ENCODE results near the gene EIF2S2. TPM values are rescaled to one million over a fixed set of nuclear protein-coding genes. Genes with fewer than 3 reads are reported as not detected.

Gene EIF2S2
- total and polyA plus RNA-seq, 2 experiments from 2014 or later = 124 to 194 TPM

GRCh38 chr20:34099675-34100074, 12.4 kb downstream of the EIF2S2 start:
- peaks cover 90% of the 10 kb centered on the region for H3K79me2 ChIP-seq (replicated peaks; ENCODE audit: insufficient read depth)
- TF ChIP-seq POLR2AphosphoS5 (IDR thresholded peaks at IDR 0.05; ENCODE audit: low read depth) (no peak), CREB1 (CRISPR knock-in tag; IDR thresholded peaks at IDR 0.05; ENCODE audit: low read depth) (no peak), ZNF114 (CRISPR knock-in tag; IDR thresholded peaks at IDR 0.05) (no peak), EZH2 (IDR thresholded peaks at IDR 0.05; ENCODE audit: low read depth, unreplicated experiment) (no peak), NANOG (IDR thresholded peaks at IDR 0.05; ENCODE audit: borderline replicate concordance) (no peak), STAT1 (IDR thresholded peaks at IDR 0.05; ENCODE audit: unreplicated experiment) (no peak), ETS1 (IDR thresholded peaks at IDR 0.05) (no peak), JUNB (IDR thresholded peaks at IDR 0.05; ENCODE audit: unreplicated experiment) (no peak), ZNF331 (CRISPR knock-in tag; IDR thresholded peaks at IDR 0.05; ENCODE audit: low read depth) (no peak)
- TF ChIP-seq, protein P1, sequence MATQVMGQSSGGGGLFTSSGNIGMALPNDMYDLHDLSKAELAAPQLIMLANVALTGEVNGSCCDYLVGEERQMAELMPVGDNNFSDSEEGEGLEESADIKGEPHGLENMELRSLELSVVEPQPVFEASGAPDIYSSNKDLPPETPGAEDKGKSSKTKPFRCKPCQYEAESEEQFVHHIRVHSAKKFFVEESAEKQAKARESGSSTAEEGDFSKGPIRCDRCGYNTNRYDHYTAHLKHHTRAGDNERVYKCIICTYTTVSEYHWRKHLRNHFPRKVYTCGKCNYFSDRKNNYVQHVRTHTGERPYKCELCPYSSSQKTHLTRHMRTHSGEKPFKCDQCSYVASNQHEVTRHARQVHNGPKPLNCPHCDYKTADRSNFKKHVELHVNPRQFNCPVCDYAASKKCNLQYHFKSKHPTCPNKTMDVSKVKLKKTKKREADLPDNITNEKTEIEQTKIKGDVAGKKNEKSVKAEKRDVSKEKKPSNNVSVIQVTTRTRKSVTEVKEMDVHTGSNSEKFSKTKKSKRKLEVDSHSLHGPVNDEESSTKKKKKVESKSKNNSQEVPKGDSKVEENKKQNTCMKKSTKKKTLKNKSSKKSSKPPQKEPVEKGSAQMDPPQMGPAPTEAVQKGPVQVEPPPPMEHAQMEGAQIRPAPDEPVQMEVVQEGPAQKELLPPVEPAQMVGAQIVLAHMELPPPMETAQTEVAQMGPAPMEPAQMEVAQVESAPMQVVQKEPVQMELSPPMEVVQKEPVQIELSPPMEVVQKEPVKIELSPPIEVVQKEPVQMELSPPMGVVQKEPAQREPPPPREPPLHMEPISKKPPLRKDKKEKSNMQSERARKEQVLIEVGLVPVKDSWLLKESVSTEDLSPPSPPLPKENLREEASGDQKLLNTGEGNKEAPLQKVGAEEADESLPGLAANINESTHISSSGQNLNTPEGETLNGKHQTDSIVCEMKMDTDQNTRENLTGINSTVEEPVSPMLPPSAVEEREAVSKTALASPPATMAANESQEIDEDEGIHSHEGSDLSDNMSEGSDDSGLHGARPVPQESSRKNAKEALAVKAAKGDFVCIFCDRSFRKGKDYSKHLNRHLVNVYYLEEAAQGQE (IDR thresholded peaks at IDR 0.05; ENCODE audit: unreplicated experiment) = no peak
- TF ChIP-seq, protein P2, sequence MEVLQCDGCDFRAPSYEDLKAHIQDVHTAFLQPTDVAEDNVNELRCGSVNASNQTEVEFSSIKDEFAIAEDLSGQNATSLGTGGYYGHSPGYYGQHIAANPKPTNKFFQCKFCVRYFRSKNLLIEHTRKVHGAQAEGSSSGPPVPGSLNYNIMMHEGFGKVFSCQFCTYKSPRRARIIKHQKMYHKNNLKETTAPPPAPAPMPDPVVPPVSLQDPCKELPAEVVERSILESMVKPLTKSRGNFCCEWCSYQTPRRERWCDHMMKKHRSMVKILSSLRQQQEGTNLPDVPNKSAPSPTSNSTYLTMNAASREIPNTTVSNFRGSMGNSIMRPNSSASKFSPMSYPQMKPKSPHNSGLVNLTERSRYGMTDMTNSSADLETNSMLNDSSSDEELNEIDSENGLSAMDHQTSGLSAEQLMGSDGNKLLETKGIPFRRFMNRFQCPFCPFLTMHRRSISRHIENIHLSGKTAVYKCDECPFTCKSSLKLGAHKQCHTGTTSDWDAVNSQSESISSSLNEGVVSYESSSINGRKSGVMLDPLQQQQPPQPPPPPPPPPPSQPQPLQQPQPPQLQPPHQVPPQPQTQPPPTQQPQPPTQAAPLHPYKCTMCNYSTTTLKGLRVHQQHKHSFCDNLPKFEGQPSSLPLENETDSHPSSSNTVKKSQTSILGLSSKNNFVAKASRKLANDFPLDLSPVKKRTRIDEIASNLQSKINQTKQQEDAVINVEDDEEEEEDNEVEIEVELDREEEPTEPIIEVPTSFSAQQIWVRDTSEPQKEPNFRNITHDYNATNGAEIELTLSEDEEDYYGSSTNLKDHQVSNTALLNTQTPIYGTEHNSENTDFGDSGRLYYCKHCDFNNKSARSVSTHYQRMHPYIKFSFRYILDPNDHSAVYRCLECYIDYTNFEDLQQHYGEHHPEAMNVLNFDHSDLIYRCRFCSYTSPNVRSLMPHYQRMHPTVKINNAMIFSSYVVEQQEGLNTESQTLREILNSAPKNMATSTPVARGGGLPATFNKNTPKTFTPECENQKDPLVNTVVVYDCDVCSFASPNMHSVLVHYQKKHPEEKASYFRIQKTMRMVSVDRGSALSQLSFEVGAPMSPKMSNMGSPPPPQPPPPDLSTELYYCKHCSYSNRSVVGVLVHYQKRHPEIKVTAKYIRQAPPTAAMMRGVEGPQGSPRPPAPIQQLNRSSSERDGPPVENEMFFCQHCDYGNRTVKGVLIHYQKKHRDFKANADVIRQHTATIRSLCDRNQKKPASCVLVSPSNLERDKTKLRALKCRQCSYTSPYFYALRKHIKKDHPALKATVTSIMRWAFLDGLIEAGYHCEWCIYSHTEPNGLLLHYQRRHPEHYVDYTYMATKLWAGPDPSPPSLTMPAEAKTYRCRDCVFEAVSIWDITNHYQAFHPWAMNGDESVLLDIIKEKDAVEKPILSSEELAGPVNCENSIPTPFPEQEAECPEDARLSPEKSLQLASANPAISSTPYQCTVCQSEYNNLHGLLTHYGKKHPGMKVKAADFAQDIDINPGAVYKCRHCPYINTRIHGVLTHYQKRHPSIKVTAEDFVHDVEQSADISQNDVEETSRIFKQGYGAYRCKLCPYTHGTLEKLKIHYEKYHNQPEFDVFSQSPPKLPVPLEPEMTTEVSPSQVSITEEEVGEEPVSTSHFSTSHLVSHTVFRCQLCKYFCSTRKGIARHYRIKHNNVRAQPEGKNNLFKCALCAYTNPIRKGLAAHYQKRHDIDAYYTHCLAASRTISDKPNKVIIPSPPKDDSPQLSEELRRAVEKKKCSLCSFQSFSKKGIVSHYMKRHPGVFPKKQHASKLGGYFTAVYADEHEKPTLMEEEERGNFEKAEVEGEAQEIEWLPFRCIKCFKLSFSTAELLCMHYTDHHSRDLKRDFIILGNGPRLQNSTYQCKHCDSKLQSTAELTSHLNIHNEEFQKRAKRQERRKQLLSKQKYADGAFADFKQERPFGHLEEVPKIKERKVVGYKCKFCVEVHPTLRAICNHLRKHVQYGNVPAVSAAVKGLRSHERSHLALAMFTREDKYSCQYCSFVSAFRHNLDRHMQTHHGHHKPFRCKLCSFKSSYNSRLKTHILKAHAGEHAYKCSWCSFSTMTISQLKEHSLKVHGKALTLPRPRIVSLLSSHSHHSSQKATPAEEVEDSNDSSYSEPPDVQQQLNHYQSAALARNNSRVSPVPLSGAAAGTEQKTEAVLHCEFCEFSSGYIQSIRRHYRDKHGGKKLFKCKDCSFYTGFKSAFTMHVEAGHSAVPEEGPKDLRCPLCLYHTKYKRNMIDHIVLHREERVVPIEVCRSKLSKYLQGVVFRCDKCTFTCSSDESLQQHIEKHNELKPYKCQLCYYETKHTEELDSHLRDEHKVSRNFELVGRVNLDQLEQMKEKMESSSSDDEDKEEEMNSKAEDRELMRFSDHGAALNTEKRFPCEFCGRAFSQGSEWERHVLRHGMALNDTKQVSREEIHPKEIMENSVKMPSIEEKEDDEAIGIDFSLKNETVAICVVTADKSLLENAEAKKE (CRISPR knock-in tag; IDR thresholded peaks at IDR 0.05) = no peak
- TF ChIP-seq, protein P3, sequence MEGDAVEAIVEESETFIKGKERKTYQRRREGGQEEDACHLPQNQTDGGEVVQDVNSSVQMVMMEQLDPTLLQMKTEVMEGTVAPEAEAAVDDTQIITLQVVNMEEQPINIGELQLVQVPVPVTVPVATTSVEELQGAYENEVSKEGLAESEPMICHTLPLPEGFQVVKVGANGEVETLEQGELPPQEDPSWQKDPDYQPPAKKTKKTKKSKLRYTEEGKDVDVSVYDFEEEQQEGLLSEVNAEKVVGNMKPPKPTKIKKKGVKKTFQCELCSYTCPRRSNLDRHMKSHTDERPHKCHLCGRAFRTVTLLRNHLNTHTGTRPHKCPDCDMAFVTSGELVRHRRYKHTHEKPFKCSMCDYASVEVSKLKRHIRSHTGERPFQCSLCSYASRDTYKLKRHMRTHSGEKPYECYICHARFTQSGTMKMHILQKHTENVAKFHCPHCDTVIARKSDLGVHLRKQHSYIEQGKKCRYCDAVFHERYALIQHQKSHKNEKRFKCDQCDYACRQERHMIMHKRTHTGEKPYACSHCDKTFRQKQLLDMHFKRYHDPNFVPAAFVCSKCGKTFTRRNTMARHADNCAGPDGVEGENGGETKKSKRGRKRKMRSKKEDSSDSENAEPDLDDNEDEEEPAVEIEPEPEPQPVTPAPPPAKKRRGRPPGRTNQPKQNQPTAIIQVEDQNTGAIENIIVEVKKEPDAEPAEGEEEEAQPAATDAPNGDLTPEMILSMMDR (conservative IDR thresholded peaks at IDR 0.05; ENCODE audit: low read depth in 2 of 2) = no peak
- H3K4me3 ChIP-seq = no peak overlapping the region
- H2AFZ ChIP-seq = no peak overlapping the region
- no peaks in the 10 kb centered on the region for H3K27me3 ChIP-seq (ENCODE audit: insufficient read depth)
- H3K4me3 Mint-ChIP-seq = no peak overlapping the region
- no peak for ATAC-seq
- no peak overlapping the region for H3K27ac ChIP-seq (ENCODE audit: low read depth)
- no peaks in the 10 kb centered on the region for H3K4me1 ChIP-seq (ENCODE audit: insufficient read depth)
- H3K9me2 ChIP-seq (ENCODE audit: insufficient read depth) = no peaks in the 10 kb centered on the region
- H3F3A ChIP-seq (replicated peaks; ENCODE audit: low read depth) = peaks cover 2% of the 10 kb centered on the region; the same call in 1 of the 2 replicates
- peaks cover 98% of the 10 kb centered on the region for H3K36me3 ChIP-seq (ENCODE audit: insufficient read depth)
- no peaks in the 10 kb centered on the region for H3K9me3 Mint-ChIP-seq
- H3K36me3 Mint-ChIP-seq (ENCODE audit: low read depth) = peaks cover 99% of the 10 kb centered on the region
- DNase-seq (ENCODE audit: low spot score) = no peak
- no peaks in the 10 kb centered on the region for H3K4me1 Mint-ChIP-seq
- peaks cover 88% of the 10 kb centered on the region for H4K20me1 ChIP-seq (replicated peaks; ENCODE audit: insufficient read depth)
- H3K4me2 ChIP-seq = no peak overlapping the region
- no peak overlapping the region for H3K27ac Mint-ChIP-seq
- no peaks in the 10 kb centered on the region for H3K27me3 Mint-ChIP-seq (ENCODE audit: insufficient read depth, low read depth, poor library complexity)
